Colon (tissue), 2 donors: ENCODE results near the gene GCGR.

Experiments
- FAIRE-seq: peaks from 2 replicates; lab custom pipeline; 2012; peaks lifted over from hg19 to GRCh38; lab: Jason Lieb, UNC
- donor health status: control.
- donor health status: control.

GCGR gene

GRCh38 chr17:81849457-81849856, 45.5 kb downstream of the GCGR start:
- FAIRE-seq = no peak

GRCh38 chr17:81851423-81851822, 47.5 kb downstream of the GCGR start:
- FAIRE-seq = no peak

- no peak for FAIRE-seq
Measured at GRCh38 chr17:81852237-81852636, 48.3 kb downstream of the GCGR start.

- FAIRE-seq = no peak
Measured at GRCh38 chr17:81854974-81855774, 51.2 kb downstream of the GCGR start.

- FAIRE-seq = no peak
Measured at GRCh38 chr17:81858170-81858966, 54.4 kb downstream of the GCGR start.

- FAIRE-seq = no peak
Measured at GRCh38 chr17:81858967-81859905, 55.3 kb downstream of the GCGR start.

GRCh38 chr17:81859906-81860755, 56.2 kb downstream of the GCGR start, which contains the start of gene P4HB:
Gene P4HB, minus strand, starts transcription at chr17:81860535. Its CDS starts 64 bp downstream, at chr17:81860471.
- no peak for FAIRE-seq

- FAIRE-seq = no peak
Measured at GRCh38 chr17:81860756-81861568, 57.0 kb downstream of the GCGR start.

GRCh38 chr17:81863123-81863675, 59.2 kb downstream of the GCGR start:
- no peak for FAIRE-seq
